ENCODE results near the gene PKD2.

PKD2 gene

DNA sequence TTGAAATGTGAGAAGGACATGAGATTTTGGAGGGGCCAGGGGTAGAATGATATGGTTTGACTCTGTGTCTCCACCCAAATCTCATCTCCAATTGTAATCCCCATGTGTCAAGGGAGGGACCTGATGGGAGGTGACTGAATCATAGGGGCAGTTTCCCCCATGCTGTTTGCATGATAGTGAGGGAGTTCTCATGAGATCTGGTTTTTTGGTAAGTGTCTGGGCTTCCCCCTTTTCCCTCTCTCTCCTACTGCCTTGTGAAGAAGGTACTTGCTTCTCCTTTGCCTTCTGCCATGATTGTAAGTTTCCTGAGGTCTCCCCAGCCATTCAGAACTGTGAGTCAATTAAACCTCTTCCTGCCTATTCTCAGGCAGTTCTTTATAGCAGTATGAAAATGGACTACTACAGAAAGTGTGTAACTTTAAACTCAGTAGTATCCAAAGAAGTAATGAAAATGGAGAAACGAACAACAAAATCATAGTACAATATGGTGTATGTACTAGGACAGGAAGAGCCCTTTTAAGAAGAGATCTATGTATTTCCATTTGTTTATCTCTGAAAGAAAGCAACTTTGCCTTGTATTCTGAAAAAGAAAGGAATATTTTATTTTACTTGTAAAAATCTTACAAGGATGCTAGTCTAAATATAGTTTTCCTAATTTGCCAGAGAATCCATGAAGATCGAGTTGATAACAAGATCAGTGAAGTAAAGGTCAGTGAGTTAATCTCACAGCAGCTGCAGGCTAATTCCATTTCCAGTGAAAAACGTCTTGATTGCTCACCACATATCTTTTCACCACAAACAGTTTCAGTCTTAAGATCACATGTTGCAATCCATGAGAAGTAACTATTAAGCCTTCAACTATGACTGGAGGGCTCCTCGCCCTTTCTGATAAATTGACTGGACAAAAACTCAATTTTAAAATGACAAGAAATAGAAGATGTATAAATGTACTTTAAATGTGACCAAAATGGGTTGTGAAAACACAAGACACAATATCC, 20.5 kb downstream of the PKD2 start:
- DNase-seq (ENCODE audit: low read depth), result no peak

DNA sequence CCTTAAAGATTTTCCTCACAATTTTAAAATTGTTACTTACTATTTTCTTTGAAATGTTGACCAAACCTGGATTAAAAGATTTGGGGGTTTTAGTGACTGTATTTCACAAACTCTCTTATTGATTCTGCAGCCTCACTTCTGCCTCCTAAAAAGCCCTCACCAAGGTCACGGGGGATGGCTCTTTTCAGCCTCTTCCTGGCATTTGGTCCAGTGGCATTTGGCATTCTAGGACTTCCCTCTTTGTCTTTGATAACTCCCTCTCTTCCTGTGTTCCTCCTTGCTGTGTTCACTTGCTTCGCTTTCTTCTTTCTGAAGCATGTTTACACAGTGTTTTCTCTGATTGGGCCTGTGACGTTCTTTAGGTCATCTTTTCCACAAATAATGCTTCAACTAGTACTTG, 21.5 kb downstream of the PKD2 start:
- DNase-seq (ENCODE audit: low read depth), result no peak

GRCh38 chr4:88029556-88029955, 22.1 kb downstream of the PKD2 start:
- DNase-seq (ENCODE audit: low read depth), result no peak

- no peak for DNase-seq (ENCODE audit: low read depth)
Observed at GRCh38 chr4:88030565-88031310, 23.3 kb downstream of the PKD2 start.

GRCh38 chr4:88033309-88033708, 25.9 kb downstream of the PKD2 start:
- DNase-seq (ENCODE audit: low read depth), result no peak

DNA sequence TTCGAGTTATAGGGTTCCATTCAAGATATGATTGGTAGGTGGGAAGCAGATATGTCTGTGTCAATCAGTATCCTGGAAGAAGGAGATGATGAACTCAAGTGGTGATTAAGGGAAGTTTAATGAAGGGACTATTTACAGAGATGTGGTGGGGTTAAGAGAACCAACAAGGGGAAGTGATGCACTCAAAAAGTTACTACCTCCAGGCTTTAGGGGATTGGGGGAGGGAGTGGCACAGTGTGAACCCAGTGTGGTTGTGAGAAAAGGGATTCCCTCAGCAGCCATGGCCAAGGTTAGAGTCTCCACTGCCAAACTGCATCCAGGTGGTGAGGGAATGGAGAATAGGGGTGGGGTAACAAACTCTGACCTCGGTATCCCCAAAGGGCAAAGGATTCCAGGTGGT, 27.9 kb downstream of the PKD2 start:
- no peak for DNase-seq (ENCODE audit: low read depth)

DNA sequence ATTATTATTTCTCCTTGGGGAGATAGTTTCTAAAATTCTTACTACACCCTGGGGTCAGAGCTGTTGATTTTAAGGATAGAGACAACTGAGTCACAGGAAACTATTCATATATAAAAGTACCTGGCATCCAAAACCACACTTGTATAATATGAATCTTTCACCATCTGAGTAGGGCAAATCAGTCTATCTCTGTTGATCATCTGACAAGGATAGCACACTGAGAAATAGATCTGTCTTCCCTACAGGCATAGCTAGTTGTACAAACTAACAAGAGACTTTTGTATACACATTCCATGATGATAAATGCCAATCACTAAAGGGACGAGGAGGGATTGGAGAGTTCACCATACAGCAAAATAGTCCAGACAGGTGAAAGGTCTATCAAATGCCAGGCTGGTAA, 30.0 kb downstream of the PKD2 start:
- DNase-seq (ENCODE audit: low read depth), result no peak

DNA sequence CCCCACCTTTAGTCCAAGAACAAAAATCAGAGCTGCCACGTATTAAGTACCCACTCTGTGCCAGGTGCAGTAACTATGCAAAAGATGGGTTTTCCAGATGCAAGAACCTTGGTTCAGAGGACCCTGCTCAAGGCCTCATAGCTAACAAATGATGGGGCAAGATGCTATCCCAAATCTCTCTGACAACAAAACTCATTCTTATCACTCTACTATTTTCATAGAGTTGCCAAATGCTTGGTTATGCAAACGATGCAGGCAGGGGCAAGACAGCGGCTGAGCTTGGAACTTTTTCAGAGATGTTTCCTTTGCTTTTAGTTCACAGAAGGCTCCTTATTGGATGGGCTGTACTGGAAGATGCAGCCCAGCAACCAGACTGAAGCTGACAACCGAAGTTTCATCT, 30.5 kb downstream of the PKD2 start:
- no peak for DNase-seq (ENCODE audit: low read depth)

- DNase-seq (ENCODE audit: low read depth), result no peak
Observed at GRCh38 chr4:88040707-88041106, 33.3 kb downstream of the PKD2 start.

- DNase-seq (ENCODE audit: low read depth), result no peak
Observed at GRCh38 chr4:88041626-88042025, 34.2 kb downstream of the PKD2 start.

GRCh38 chr4:88043001-88043400, 35.6 kb downstream of the PKD2 start:
- no peak for DNase-seq (ENCODE audit: low read depth)

GRCh38 chr4:88043586-88044340, 36.3 kb downstream of the PKD2 start:
- DNase-seq (ENCODE audit: low read depth), result no peak

GRCh38 chr4:88045021-88045420, 37.6 kb downstream of the PKD2 start:
- no peak for DNase-seq (ENCODE audit: low read depth)

DNA sequence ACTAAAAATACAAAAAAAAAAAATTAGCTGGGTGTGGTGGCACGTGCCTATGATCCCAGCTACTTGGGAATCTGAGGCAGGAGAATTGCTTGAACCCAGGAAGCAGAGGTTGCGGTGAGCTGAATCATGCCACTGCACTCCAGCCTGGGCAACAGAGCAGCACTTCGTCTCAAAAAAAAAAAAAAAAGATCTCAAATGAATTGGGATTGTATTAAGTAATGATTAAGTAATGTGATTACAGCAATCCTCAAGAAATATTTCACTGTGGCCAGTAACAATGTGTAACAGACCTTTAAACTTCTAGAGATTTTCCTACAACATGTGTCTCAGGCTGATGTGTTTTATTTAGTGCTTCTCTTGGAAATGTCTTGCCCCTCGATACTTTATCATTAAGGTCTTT, 46.8 kb downstream of the PKD2 start:
- no peak for DNase-seq (ENCODE audit: low read depth)

DNA sequence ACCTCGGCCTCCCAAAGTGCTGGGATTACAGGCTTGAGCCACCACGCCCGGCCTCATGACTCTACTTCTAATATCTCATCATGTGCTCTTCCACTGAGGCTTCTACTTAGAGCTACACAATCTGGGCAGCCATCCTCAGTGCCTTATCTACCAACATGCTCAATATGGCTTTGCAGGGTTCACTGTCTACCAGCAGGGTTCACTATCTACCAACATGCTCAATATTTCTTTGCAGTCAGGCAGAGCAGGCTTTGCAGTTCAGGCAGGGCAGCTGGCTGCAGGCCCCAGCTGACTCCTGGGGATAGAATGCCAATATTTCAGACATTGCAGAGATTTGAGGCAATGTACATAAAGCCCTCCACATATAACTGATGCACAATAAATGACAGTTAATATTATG, 47.5 kb downstream of the PKD2 start:
- no peak for DNase-seq (ENCODE audit: low read depth)

DNA sequence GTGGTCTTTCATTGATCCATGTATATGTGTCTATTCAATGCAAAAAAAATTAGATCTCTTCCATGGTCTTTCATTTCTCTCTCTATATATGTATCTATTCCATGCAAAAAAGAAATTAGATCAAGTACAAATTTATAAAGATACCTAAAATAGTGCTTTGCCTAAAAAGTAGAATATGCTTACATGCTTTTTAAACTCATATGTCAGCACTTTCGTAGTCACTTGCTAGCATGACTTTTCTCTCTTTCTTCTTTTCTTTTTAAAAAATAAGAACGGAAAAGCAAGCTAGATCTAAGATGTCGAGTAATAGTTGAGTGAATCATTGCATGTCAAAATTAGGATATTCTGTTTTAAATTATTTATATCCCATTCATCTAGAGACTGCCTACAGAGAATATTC, 50.9 kb downstream of the PKD2 start:
- no peak for DNase-seq (ENCODE audit: low read depth)

DNA sequence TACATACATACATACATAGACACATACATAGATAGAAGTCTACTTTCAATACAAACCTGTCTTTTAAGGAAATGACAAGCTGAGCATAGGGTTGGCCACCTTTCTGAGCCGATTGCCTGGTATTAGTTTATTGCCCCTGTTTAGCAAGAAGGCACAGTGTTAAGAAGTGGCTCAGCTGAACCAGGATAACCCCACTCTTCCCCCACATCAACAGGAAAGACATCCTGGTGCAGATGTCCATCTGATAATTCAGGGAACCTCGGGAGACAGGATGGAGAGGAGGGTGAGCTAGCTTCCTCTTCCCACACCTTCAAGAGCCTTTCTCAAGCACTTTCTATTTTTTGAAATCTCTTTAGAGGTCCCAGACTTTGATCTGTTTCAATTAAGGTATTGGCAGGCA, 52.3 kb downstream of the PKD2 start:
- DNase-seq (ENCODE audit: low read depth), result no peak

DNA sequence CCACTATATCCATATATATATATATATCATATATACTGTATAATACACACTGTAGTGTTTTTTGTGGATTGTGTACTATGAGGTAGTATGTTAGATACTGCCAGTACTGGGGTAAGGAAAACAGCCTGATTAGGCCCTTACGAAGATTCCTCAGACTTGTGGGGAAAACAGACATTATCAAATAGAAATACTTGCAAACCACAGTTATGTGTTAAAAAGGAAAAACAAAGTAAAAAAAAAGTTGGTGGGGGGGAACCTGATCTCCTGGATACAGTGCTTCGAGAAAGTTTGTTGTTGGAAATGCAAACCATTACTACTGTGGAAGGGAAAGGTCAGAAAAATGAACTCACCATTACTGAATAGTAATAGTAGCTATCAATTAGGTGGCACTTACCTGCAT, 53.0 kb downstream of the PKD2 start:
- no peak for DNase-seq (ENCODE audit: low read depth)

DNA sequence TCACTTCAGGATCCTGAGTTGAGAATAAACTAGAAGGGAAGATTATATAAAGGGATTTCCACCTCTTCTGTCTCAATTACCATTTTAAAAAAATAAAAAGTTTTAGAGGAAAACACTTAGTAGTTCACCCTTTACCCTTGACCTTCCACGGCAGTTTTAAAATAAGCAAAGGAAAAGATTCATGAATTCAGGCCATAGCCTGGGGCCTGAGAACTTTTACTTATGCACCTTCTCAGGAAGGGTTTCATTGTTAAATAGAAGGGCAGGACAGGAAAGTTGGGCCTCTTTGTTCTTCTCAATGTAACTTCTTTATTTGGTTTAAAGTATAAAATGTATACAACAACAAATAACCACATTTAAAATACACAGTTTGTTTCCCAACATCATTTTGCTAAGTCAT, 54.9 kb downstream of the PKD2 start:
- DNase-seq (ENCODE audit: low read depth), result no peak

GRCh38 chr4:88062843-88063242, 55.4 kb downstream of the PKD2 start:
- no peak for DNase-seq (ENCODE audit: low read depth)

DNA sequence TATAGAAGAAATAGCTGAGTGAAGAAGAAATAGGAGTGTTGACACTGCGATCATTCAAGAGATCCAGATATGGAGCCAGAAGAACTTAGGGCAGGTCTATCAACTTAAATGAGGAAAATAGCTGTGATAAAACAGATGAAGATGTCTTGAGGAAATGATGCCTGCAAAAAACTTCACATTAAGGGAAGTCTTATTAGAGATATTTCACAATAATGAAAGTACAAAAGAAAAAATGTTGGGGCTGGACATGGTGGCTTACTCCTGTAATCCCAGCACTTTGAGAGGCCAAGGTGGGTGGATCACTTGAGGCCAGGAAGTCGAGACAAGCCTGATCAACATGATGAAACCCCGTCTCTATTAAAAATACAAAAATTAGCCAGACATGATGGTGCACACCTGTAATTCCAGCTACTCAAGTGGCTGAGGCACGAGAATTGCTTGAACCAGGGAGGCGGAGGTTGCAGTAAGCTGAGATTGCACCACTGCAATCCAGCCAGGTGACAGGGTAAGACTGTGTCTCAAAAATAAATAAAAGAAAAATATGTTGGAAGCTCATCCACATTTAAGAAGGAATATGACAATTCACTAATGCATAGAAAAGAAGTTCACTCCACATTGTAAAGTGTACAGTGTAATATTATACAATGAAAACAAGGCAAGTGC, 56.3 kb downstream of the PKD2 start:
- DNase-seq (ENCODE audit: low read depth), result no peak

DNA sequence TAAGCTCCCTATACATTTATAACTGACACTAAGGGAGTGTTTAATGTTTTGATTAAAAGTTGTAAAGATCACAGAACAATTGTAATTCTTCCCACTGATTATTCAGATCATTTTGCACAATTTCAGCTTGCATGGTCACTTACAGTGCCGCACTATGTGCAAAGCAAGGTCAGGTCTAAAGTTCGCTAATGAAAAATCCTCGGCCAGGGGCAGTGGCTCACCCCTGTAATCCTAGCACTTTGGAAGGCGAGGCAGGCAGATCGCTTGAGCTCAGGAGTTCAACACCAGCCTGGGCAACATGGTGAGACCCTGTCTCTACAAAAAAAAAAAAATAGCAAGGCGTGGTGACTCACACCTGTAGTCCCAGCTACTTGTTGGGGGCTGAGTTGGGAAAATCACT, 57.0 kb downstream of the PKD2 start:
- no peak for DNase-seq (ENCODE audit: low read depth)

All from CMK (cell line).